ENCODE measurements around the gene PCBP3. TPM values are rescaled to one million over a fixed set of nuclear protein-coding genes. Genes with fewer than 3 reads are reported as not detected.

The PCBP3 gene
- total RNA-seq, 1 experiment from 2014 or later: 10.9 TPM

DNA sequence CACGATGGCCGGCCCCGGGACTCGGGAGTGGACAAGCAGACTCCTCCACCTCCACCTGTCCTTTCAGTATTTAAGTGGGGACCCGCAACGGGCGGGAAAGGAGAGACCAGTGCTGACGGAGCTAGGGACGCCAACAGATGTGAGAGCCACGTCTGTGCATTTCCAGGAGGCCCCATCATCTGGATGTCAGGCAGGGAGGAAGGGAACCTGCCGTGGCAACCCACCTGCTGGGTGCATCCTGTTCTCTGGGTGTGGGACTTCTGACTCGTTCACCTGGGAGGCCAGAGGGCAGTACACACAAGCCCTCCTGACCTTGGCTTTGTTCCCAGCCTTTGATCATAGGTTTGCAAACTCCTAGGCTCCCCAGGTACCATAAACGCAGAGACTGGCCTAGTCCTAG, 5.6 kb upstream of the PCBP3 start:
- Mint-ChIP-seq H3K4me1 (peaks cover 21 to 22% of the 10 kb centered on the region in 2 experiments), H3K9me3 (no peaks in the 10 kb centered on the region), H3K27ac (no peak overlapping the region), H3K4me3 (no peak overlapping the region), H3K36me3 (ENCODE audit: insufficient read depth in 1 of 3, low read depth in 3 of 3) (no peaks in the 10 kb centered on the region), H3K27me3 (ENCODE audit: low read depth) (peaks cover 6% of the 10 kb centered on the region)
- Histone ChIP-seq H2BK5ac (ENCODE audit: insufficient read length, low read length) (no peak overlapping the region), H3T11ph (ENCODE audit: low read length) (no peak overlapping the region), H3K9me3 (ENCODE audit: control insufficient read depth, low read depth, low read length) (no peaks in the 10 kb centered on the region), H3K56ac (ENCODE audit: insufficient read length, low read depth, low read length) (no peak overlapping the region), H4K5ac (ENCODE audit: insufficient read length, low read depth, low read length) (no peak overlapping the region), H3K27ac (ENCODE audit: insufficient read length, low read depth, low read length) (no peak overlapping the region), H3K4me1 (ENCODE audit: insufficient read depth, low read length) (no peaks in the 10 kb centered on the region), H2BK12ac (ENCODE audit: insufficient read length, low read depth, low read length) (no peak overlapping the region), H3K9ac (ENCODE audit: extremely low read depth, insufficient read length, low read length) (no peak overlapping the region), H4K20me1 (ENCODE audit: control insufficient read depth, insufficient read depth, insufficient read length) (no peaks in the 10 kb centered on the region), H2AK5ac (ENCODE audit: insufficient read length, low read length) (no peak overlapping the region), H2BK20ac (ENCODE audit: low read depth, low read length, poor library complexity, severe bottlenecking) (no peak overlapping the region), H2AFZ (ENCODE audit: low read length) (no peak overlapping the region), H3K27me3 (ENCODE audit: insufficient read depth, low read length) (no peaks in the 10 kb centered on the region; the same call in 1 of the 2 replicates), H2BK15ac (ENCODE audit: low read depth, low read length) (no peak overlapping the region), H4K8ac (replicated peaks; ENCODE audit: insufficient read length, low read depth, low read length) (no peak overlapping the region), H3K18ac (ENCODE audit: insufficient read length, low read depth, low read length) (no peak overlapping the region), H3K4me2 (ENCODE audit: insufficient read depth, insufficient read length, low read length) (no peak overlapping the region), H3K23me2 (ENCODE audit: insufficient read length, low read depth, low read length, poor library complexity, severe bottlenecking) (peaks cover 4% of the 10 kb centered on the region), H3K4ac (ENCODE audit: low read depth, low read length) (no peak overlapping the region), H3K14ac (ENCODE audit: insufficient read depth, low read length) (no peak overlapping the region), H3K79me2 (ENCODE audit: insufficient read depth, low read length) (no peaks in the 10 kb centered on the region), H4K91ac (ENCODE audit: insufficient read length, low read depth, low read length) (no peak overlapping the region), H3K79me1 (ENCODE audit: insufficient read depth, low read depth, low read length, poor library complexity, severe bottlenecking) (no peaks in the 10 kb centered on the region), H2BK120ac (ENCODE audit: low read depth, low read length, poor library complexity, severe bottlenecking) (no peak overlapping the region), H3K23ac (ENCODE audit: insufficient read length, low read depth, low read length) (no peak overlapping the region)
- TF ChIP-seq, protein P1, sequence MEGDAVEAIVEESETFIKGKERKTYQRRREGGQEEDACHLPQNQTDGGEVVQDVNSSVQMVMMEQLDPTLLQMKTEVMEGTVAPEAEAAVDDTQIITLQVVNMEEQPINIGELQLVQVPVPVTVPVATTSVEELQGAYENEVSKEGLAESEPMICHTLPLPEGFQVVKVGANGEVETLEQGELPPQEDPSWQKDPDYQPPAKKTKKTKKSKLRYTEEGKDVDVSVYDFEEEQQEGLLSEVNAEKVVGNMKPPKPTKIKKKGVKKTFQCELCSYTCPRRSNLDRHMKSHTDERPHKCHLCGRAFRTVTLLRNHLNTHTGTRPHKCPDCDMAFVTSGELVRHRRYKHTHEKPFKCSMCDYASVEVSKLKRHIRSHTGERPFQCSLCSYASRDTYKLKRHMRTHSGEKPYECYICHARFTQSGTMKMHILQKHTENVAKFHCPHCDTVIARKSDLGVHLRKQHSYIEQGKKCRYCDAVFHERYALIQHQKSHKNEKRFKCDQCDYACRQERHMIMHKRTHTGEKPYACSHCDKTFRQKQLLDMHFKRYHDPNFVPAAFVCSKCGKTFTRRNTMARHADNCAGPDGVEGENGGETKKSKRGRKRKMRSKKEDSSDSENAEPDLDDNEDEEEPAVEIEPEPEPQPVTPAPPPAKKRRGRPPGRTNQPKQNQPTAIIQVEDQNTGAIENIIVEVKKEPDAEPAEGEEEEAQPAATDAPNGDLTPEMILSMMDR (conservative IDR thresholded peaks at IDR 0.05): no peak
- no peak for DNase-seq
- WGBS (ENCODE audit: extremely low coverage, insufficient read length, low lambda C conversion rate): no CpG with 5 or more reads among the region's 13 CpGs
